Activated T-cell treated with anti-CD3 and anti-CD28 coated beads, Interleukin-2, amount 50 U/mL, for 4 hours (primary cell): ENCODE results near the gene KCNQ1. TPM values are rescaled to one million over a fixed set of nuclear protein-coding genes. Genes with fewer than 3 reads are reported as not detected.

Experiments used
- ATAC-seq, 2 donors: fragments of 200-7000 bp; cut with Tn5 transposase; one replicate each; pipeline ENCODE4 v1.10.0; 2021
- DNase-seq: peaks from one replicate; pipeline ENCODE4 v3.0.0-alpha.2; 2020
- H3K27me3 Mint-ChIP-seq: one replicate; pipeline ENCODE4 v1.8.0; 2021; ENCODE audit warnings: low read depth, mixed read lengths
- H3K36me3 Mint-ChIP-seq: one replicate; pipeline ENCODE4 v1.8.0; 2022; ENCODE audit warnings: mixed read lengths; ENCODE audit not compliant: insufficient read depth
- H3K4me1 Mint-ChIP-seq: one replicate; pipeline ENCODE4 v1.8.0; 2021; ENCODE audit warnings: low read depth, mixed read lengths
- H3K4me3 Mint-ChIP-seq: one replicate; pipeline ENCODE4 v1.8.0; 2021; ENCODE audit warnings: mild to moderate bottlenecking, moderate library complexity, mixed read lengths
- H3K9me3 Mint-ChIP-seq: one replicate; pipeline ENCODE4 v1.8.0; 2021; ENCODE audit warnings: mixed read lengths
- total RNA-seq, 3 donors: library from RNA; stranded (reverse); gene quantifications; one replicate each; pipeline ENCODE4 v1.2.1, GENCODE V29; 2021

KCNQ1 gene
- total RNA-seq, 3 donors from 2014 or later, result 2.3 to 3.0 (median 2.8) TPM

DNA sequence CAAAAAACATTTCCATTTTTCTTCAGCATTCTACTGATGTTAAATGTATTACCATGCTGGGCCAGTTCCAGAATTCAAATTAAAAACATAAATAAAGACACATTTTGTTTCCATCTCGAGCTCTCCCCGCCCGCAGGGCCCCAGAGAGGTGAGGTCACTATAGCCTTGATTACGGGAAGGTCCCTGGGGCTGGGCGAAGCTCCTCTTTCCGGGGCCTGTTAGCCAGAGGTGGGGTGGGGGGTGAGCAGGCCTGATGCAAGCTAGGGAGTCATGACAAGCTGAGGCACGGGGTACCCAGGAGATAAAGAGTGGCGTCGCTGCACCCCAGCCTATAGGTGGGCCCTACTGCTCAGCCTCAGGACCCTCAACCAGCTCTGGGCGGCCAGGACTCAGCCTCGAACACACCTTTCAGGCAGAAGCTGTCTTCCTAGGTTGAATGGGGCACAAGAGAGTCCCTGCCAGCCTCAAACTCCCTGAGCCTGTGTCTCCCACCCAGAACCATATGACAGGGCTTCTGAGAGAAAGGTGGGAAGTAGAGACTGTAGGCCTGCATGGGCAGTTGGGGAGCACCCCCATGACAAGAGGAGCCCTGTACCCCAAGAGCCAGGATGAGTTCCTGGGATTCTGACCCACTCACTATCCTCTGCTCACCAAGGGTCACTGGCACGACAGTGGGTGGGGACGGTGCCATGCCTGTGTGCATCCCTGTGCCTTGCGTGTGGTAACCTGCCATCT lies 220.2 kb downstream of the KCNQ1 start:
- ATAC-seq, result no peak
- no peaks in the 10 kb centered on the region for H3K4me1 Mint-ChIP-seq
- no peak for DNase-seq
- H3K27me3 Mint-ChIP-seq, result no peaks in the 10 kb centered on the region
- no peak overlapping the region for H3K4me3 Mint-ChIP-seq
- no peaks in the 10 kb centered on the region for H3K9me3 Mint-ChIP-seq
- peaks cover 2% of the 10 kb centered on the region for H3K36me3 Mint-ChIP-seq

GRCh38 chr11:2665526-2666400 lies 221.0 kb downstream of the KCNQ1 start:
- no peak for DNase-seq
- H3K4me1 Mint-ChIP-seq, result no peaks in the 10 kb centered on the region
- H3K4me3 Mint-ChIP-seq, result no peak overlapping the region
- no peak for ATAC-seq
- no peaks in the 10 kb centered on the region for H3K27me3 Mint-ChIP-seq
- no peaks in the 10 kb centered on the region for H3K9me3 Mint-ChIP-seq
- H3K36me3 Mint-ChIP-seq, result peaks cover 2% of the 10 kb centered on the region

DNA sequence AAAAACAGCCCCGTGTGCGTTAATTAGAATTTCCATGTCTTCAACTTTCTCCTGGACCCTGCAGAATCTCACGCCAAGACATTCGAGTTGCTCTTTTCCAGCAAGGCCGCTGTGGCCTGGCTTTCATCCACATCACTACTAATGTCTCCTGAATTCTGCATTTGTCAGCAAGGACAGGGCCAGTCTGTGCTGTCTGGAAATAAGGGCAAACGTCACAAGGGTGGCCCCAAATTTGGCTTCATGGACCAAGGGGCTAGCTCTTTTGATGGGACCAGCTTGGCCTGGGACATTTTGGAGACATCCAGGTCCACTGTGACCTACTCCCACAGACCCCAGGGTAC lies 221.6 kb downstream of the KCNQ1 start:
- no peak for DNase-seq
- Mint-ChIP-seq H3K4me1 (no peaks in the 10 kb centered on the region), H3K9me3 (no peaks in the 10 kb centered on the region), H3K36me3 (peaks cover 2% of the 10 kb centered on the region), H3K4me3 (no peak overlapping the region), H3K27me3 (no peaks in the 10 kb centered on the region)
- no peak for ATAC-seq

- no peak for DNase-seq
- Mint-ChIP-seq H3K36me3 (peaks cover 2% of the 10 kb centered on the region), H3K27me3 (no peaks in the 10 kb centered on the region)
These were observed 222.2 kb downstream of the KCNQ1 start for GRCh38 chr11:2666828-2667570.

DNA sequence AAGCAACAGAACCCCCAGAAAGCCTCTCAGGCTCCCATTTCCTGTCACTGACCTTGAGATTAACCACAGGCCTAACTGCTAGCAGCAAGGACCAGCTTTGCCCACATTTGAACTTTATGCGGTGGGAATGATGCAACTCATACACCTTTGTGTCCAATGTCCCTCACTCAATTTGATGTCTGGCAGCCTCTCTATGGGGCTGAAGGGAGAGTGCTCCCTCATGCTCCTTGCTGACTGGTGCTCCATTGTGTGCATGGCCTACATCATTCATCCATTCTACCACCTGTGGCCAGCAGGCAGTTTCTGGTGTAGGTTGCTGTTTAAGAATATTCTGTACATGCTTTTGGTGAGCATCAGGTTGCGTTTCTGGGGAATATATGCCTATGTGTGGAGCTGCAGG lies 223.1 kb downstream of the KCNQ1 start:
- DNase-seq, result no peak
- H3K27me3 Mint-ChIP-seq, result no peaks in the 10 kb centered on the region
- ATAC-seq, result no peak
- H3K4me3 Mint-ChIP-seq, result no peak overlapping the region
- H3K4me1 Mint-ChIP-seq, result no peaks in the 10 kb centered on the region
- H3K36me3 Mint-ChIP-seq, result peaks cover 2% of the 10 kb centered on the region
- H3K9me3 Mint-ChIP-seq, result no peaks in the 10 kb centered on the region

More at GRCh38 chr11:2666828-2667570, 222.2 kb downstream of the KCNQ1 start:
- ATAC-seq, result no peak
- Mint-ChIP-seq H3K9me3 (no peaks in the 10 kb centered on the region), H3K4me1 (no peaks in the 10 kb centered on the region), H3K4me3 (no peak overlapping the region)

- no peaks in the 10 kb centered on the region for H3K4me1 Mint-ChIP-seq
- no peaks in the 10 kb centered on the region for H3K27me3 Mint-ChIP-seq
- H3K9me3 Mint-ChIP-seq, result no peaks in the 10 kb centered on the region
These were observed 224.1 kb downstream of the KCNQ1 start for GRCh38 chr11:2668876-2669275.

DNA sequence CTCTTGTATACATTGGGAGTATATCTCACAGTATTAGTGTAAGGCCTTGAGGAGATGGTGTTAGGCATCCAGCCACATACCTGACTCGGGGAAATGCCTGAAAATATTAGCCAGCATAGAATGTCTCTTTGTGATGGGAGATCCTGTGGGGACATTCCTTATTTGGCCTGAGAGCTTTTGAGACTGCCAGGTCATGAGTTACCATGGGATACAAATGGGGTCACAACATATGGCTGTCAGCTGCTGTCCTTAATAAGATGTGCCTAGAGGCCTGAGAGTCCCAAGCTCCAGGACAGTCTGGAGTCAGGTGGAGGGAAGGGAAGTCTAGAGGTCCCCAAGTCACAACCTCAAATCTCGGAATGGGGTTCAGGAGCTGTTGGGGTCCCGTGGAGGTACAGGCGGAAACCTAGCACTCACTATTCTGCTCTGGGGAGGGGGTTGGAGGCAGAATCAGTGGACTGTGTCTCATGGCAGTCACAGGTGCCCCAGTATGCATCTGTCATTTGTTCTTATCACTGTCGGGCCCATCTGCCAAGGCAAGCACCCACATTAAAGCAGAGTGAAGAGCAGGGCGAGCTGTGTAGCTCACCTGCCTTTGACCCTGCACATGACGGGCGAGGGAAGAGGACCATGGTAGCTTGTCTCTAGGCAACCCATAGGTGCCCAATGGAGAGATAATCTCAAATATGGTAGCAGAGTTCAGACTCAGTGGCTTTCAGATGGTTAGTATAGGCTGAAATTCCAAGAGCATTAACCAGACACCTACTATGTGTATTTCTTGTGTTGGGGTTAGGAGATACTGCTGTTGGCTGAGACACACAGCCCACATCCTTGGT lies 225.0 kb downstream of the KCNQ1 start:
- Mint-ChIP-seq H3K4me3 (no peak overlapping the region), H3K36me3 (peaks cover 2% of the 10 kb centered on the region), H3K27me3 (no peaks in the 10 kb centered on the region), H3K9me3 (no peaks in the 10 kb centered on the region), H3K4me1 (no peaks in the 10 kb centered on the region)
- no peak for DNase-seq
- ATAC-seq, result no peak

More at GRCh38 chr11:2668876-2669275, 224.1 kb downstream of the KCNQ1 start:
- no peak for DNase-seq
- Mint-ChIP-seq H3K36me3 (peaks cover 2% of the 10 kb centered on the region), H3K4me3 (no peak overlapping the region)
- ATAC-seq, result no peak

DNA sequence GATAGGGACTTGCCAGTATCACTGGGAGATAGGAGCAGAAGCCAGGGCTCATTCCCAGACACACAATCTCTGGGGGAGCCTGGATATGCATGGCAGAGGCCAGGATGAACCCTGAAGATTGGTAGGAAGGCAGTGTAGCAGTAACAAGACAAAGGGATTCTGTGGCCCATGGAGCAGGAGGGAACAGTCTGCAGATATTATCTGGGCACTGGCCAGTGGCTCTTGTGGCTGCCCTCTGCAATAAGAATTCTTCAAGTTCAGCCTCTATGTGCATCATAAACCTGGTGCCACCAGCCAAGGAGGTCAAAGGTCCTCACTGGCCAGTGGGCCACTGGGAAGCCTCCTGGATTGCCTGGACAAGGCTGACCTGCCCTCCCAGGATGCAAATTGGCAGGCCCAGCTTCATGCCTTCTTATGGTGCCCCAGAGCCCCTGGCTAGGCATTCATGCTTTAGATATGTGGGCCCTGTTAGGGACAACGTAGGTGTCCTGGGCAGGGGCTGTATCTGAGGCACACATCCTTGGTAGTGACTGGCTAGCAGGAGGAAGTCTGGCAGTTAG lies 225.8 kb downstream of the KCNQ1 start:
- peaks cover 2% of the 10 kb centered on the region for H3K36me3 Mint-ChIP-seq
- no peaks in the 10 kb centered on the region for H3K27me3 Mint-ChIP-seq

GRCh38 chr11:2671748-2672147 lies 226.9 kb downstream of the KCNQ1 start:
- Mint-ChIP-seq H3K4me3 (no peak overlapping the region), H3K9me3 (no peaks in the 10 kb centered on the region), H3K36me3 (peaks cover 2% of the 10 kb centered on the region), H3K27me3 (no peaks in the 10 kb centered on the region), H3K4me1 (no peaks in the 10 kb centered on the region)
- ATAC-seq (no peak), DNase-seq (no peak)

More for the DNA sequence above, 225.8 kb downstream of the KCNQ1 start:
- ATAC-seq (no peak), DNase-seq (no peak)
- Mint-ChIP-seq H3K9me3 (no peaks in the 10 kb centered on the region), H3K4me3 (no peak overlapping the region), H3K4me1 (no peaks in the 10 kb centered on the region)

GRCh38 chr11:2672553-2673249 lies 227.9 kb downstream of the KCNQ1 start:
- no peak for ATAC-seq
- Mint-ChIP-seq H3K27me3 (no peaks in the 10 kb centered on the region), H3K4me1 (peaks cover 1% of the 10 kb centered on the region), H3K9me3 (no peaks in the 10 kb centered on the region), H3K36me3 (peaks cover 2% of the 10 kb centered on the region), H3K4me3 (no peak overlapping the region)
- DNase-seq, result no peak

GRCh38 chr11:2673250-2673610 lies 228.4 kb downstream of the KCNQ1 start:
- no peak overlapping the region for H3K4me3 Mint-ChIP-seq
- peaks cover 1% of the 10 kb centered on the region for H3K4me1 Mint-ChIP-seq
- no peaks in the 10 kb centered on the region for H3K9me3 Mint-ChIP-seq
- DNase-seq (no peak), ATAC-seq (no peak)
- peaks cover 2% of the 10 kb centered on the region for H3K36me3 Mint-ChIP-seq
- no peaks in the 10 kb centered on the region for H3K27me3 Mint-ChIP-seq

DNA sequence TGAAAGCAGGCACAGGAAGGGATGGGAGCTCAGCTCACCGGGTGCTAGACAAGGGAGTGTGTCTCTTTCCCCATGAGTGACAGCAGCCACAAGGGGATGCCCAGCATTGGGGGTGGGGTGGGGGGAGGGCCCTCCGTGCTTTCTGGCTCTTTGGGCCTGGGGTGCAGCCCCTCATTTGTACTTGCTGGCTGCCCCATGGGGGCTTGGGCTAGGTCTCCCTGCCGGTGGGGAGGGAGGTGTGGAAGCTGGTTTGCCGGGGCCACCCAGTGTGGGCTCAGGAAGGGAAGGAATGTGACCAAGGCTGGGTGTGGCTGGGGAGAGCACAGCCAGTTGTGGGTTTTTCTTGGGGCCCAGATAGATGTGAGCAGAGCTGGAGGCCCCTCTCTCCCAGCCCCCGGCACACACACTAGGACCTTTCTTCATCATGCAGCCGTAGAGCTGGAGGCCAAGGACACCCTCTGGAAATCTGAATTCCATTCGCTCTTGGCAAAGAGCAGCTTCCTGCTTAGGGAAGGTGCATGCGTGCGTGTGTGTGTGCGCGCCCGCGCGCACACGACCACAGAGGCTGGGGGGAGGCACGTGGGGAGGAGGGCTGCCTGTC lies 229.2 kb downstream of the KCNQ1 start:
- Mint-ChIP-seq H3K36me3 (no peaks in the 10 kb centered on the region), H3K4me1 (peaks cover 1% of the 10 kb centered on the region), H3K4me3 (no peak overlapping the region), H3K9me3 (no peaks in the 10 kb centered on the region), H3K27me3 (no peaks in the 10 kb centered on the region)
- ATAC-seq (no peak), DNase-seq (no peak)

- Mint-ChIP-seq H3K9me3 (no peaks in the 10 kb centered on the region), H3K27me3 (no peaks in the 10 kb centered on the region), H3K4me3 (no peak overlapping the region), H3K4me1 (peaks cover 1% of the 10 kb centered on the region), H3K36me3 (no peaks in the 10 kb centered on the region)
- no peak for ATAC-seq
- DNase-seq, result no peak
These were observed 229.9 kb downstream of the KCNQ1 start for GRCh38 chr11:2674658-2675131.
